Measurements from ENCODE around the gene COPZ2.
"Not testable (repeated sequence)": the region's sequence is repeated elsewhere in the genome, so short reads cannot be mapped to it uniquely, and the experiment has no call there.

The COPZ2 gene

GRCh38 chr17:48004983-48005382, 32.6 kb downstream of the COPZ2 start:
- DNase-seq (ENCODE audit: low read depth) = no peak

GRCh38 chr17:48003417-48004151, 34.0 kb downstream of the COPZ2 start:
- no peak for DNase-seq (ENCODE audit: low read depth)

GRCh38 chr17:48002916-48003416, 34.6 kb downstream of the COPZ2 start:
- DNase-seq (ENCODE audit: low read depth) = no peak

GRCh38 chr17:48002266-48002915, 35.2 kb downstream of the COPZ2 start:
- DNase-seq (ENCODE audit: low read depth) = no peak

GRCh38 chr17:48001657-48002056, 35.9 kb downstream of the COPZ2 start:
- not testable (repeated sequence) for DNase-seq (ENCODE audit: low read depth)

GRCh38 chr17:48001197-48001596, 36.4 kb downstream of the COPZ2 start:
- no peak for DNase-seq (ENCODE audit: low read depth)

GRCh38 chr17:47999582-47999981, 38.0 kb downstream of the COPZ2 start:
- no peak for DNase-seq (ENCODE audit: low read depth)

- DNase-seq (ENCODE audit: low read depth) = no peak
Measured at GRCh38 chr17:47998044-47998443, 39.6 kb downstream of the COPZ2 start.

- no peak for DNase-seq (ENCODE audit: low read depth)
Measured at GRCh38 chr17:47997586-47997985, 40.0 kb downstream of the COPZ2 start.

GRCh38 chr17:47996201-47996600, 41.4 kb downstream of the COPZ2 start:
- no peak for DNase-seq (ENCODE audit: low read depth)

GRCh38 chr17:47995241-47995935, 42.2 kb downstream of the COPZ2 start:
- no peak for DNase-seq (ENCODE audit: low read depth)

- no peak for DNase-seq (ENCODE audit: low read depth)
Measured at GRCh38 chr17:47994724-47995123, 42.9 kb downstream of the COPZ2 start.

GRCh38 chr17:47993964-47994363, 43.6 kb downstream of the COPZ2 start:
- no peak for DNase-seq (ENCODE audit: low read depth)

GRCh38 chr17:47993031-47993564, 44.5 kb downstream of the COPZ2 start:
- DNase-seq (ENCODE audit: low read depth) = no peak

GRCh38 chr17:47992216-47992615, 45.4 kb downstream of the COPZ2 start:
- DNase-seq (ENCODE audit: low read depth) = no peak

- no peak for DNase-seq (ENCODE audit: low read depth)
Measured at GRCh38 chr17:47990962-47991731, 46.5 kb downstream of the COPZ2 start.

- DNase-seq (ENCODE audit: low read depth) = no peak
Measured at GRCh38 chr17:47989700-47990099, 47.9 kb downstream of the COPZ2 start.

GRCh38 chr17:47989159-47989558, 48.4 kb downstream of the COPZ2 start:
- DNase-seq (ENCODE audit: low read depth) = no peak

- not testable (repeated sequence) for DNase-seq (ENCODE audit: low read depth)
Measured at GRCh38 chr17:47988445-47988844, 49.2 kb downstream of the COPZ2 start.

- no peak for DNase-seq (ENCODE audit: low read depth)
Measured at GRCh38 chr17:47987240-47987835, 50.3 kb downstream of the COPZ2 start.

GRCh38 chr17:47986520-47986919, 51.1 kb downstream of the COPZ2 start:
- no peak for DNase-seq (ENCODE audit: low read depth)

Data from activated T-cell treated with anti-CD3 and anti-CD28 coated beads for 24 hours (primary cell).